HG02678 (cell line): ENCODE data around the gene PIK3AP1.
"Not testable (repeated sequence)": the region's sequence is repeated elsewhere in the genome, so short reads cannot be mapped to it uniquely, and the experiment has no call there.

Source experiments
- ATAC-seq: cut with Tn5 transposase; IDR thresholded peaks from one replicate; pipeline ENCODE4 v1.9.1; 2021; ENCODE audit warnings: mild to moderate bottlenecking, moderate library complexity; ENCODE audit not compliant: unreplicated experiment

The PIK3AP1 gene

GRCh38 chr10:96699613-96700012 is 20.7 kb downstream of the PIK3AP1 start:
- ATAC-seq, result no peak

DNA sequence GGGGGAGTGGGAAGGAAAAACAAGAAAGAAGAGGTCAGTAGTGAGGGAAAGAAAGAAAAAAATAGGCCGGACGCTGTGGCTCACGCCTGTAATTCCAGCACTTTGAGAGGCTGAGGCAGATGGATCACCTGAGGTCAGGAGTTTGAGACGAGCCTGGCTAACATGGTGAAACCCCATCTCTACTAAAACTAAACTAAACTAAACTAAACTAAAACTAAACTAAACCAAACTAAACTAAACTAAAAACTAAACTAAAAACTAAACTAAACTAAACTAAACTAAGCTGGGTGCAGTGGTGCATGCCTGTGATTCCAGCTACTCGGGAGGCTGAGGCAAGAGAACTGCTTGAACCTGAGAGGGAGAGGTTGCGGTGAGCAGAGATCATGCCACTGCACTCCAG is 22.0 kb downstream of the PIK3AP1 start:
- not testable (repeated sequence) for ATAC-seq

DNA sequence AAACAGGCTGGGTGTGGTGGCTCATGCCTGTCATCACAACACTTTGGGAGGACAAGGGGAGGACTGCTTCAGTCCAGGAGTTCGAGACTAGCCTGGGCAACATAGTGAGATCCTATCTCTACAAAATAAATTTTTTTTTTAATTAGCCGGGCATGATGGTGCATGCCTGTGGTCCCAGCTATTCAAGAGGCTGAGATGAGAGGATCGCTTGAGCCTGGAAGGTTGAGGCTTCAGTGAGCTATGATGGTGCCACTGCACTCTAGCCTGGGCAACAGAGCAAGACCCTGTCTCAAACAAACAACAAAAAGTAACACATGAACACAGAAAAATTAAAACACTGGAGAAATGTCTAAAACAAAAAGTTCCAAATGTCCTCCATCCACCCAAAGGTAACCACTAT is 22.9 kb downstream of the PIK3AP1 start:
- ATAC-seq, result no peak

GRCh38 chr10:96696845-96697425 is 23.4 kb downstream of the PIK3AP1 start:
- no peak for ATAC-seq

GRCh38 chr10:96695975-96696634 is 24.2 kb downstream of the PIK3AP1 start:
- no peak for ATAC-seq

GRCh38 chr10:96695366-96695765 is 24.9 kb downstream of the PIK3AP1 start:
- ATAC-seq, result no peak

- ATAC-seq, result no peak
Measured at GRCh38 chr10:96693431-96693830, 26.9 kb downstream of the PIK3AP1 start.

GRCh38 chr10:96692427-96692826 is 27.9 kb downstream of the PIK3AP1 start:
- ATAC-seq, result no peak

- ATAC-seq, result no peak
Measured at GRCh38 chr10:96691761-96692160, 28.6 kb downstream of the PIK3AP1 start.

DNA sequence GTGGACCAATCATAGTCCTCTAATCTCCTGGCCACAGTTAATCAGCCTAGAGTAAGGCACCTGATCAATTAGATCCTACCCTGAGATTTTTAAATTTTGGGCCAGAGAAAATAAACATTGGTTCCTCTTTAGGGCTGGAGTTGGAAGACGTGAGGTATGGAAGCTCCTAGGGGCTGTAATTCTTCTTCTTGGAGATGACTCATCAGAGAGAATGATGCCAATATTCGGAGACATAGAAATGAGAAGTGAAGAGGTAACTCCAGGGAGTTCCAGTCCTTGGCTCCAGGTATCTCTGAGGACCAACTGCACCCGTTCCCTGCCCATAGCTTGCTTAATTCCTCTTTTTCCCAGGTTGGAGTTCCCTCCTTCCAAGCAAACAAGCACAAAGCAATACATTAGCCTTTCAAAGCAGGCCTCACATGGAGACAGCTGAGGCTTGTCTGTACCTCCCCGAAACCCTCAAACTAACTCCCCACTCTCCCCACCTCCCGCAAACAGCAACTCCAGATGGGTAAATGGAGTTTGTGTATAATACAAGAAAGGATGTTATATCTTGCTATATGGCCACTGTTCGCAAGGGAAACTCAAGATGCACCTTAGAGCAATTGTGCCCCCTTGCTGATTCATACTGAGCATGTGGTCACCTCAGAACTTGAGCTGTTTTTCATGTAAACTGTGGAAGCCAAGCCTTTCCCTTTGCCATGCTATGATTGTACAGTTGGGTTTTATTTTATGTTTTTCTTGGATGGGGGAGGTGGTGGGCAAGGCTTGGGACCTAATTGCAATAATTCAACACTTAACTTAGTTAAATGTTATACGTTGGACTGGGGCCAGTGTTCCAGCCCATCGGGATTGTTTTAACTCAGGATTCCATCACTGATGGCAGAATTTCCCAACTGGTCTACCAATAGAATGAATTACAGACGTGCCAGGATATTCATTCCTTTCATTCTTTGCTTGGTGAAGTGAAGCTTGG is 29.3 kb downstream of the PIK3AP1 start:
- ATAC-seq, result no peak

DNA sequence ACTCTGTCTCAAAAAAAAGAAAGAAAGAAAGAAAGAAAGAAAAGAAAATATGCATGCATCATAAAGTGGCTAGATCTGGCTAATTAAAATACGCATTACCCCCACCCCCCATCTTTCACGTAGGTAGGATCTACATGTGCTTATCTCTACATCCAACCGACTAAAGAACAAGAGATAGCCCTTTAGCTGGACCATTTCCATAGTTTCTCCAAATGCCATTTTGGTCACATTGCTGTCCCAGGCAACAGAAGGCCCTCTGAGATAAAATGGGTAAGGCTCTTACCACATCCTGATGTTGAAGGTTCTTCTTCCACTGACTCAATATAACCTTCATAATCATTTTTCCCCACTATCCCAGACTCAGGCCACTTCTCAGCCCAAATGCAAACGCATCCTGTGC is 31.5 kb downstream of the PIK3AP1 start:
- no peak for ATAC-seq

DNA sequence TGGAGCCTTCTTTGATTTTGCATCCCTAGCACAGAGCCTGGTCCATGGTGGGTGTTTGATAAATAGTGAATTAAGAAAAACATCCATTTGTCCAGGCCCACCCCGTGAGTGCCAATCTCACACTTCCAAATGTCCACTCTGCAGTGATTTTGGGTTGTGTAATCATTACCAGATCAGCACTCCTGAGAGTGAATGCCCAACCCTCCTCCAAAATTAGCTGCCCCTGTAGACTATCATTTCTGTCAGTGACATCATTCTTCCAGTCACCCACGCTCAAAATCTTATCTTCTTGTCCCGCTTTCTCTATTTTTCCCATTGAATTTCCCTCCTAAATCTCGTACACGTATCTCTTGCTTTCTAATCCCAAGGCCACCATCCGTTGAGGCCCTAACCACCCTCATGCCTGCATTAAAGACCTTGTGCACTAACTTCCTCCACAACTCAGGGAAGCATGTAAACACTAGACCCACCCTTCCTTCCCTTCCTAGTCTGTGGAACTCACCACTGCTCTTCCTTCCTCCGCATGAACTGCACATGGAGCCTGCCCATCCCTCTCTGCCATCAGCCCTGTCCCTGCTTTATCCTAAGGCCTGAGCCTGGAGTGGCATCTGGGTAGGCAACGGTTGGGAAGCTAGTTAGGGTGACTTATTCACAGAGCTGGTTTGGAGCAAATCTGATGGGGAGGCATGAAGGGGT is 32.8 kb downstream of the PIK3AP1 start:
- no peak for ATAC-seq

DNA sequence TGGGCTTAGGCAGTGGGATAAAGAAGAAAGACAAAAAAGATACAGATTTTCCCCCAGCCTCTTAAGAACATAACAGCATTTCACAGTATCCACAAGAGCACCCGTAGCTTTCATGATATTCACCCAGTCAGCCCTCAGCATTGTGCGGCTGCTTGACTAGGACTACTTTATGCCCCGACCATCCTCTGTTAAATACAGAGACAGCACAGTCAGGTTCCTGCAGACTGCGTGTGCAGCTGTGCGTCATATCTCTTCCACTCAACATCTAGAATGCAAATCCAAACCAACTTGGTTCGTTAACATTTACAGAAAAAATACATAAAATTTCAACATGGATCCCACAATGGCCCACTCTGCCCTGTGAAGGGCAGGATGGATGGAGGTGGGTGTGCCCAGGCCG is 33.8 kb downstream of the PIK3AP1 start:
- ATAC-seq, result no peak

GRCh38 chr10:96685306-96685705 is 35.0 kb downstream of the PIK3AP1 start:
- ATAC-seq, result no peak

GRCh38 chr10:96684826-96685225 is 35.5 kb downstream of the PIK3AP1 start:
- no peak for ATAC-seq

DNA sequence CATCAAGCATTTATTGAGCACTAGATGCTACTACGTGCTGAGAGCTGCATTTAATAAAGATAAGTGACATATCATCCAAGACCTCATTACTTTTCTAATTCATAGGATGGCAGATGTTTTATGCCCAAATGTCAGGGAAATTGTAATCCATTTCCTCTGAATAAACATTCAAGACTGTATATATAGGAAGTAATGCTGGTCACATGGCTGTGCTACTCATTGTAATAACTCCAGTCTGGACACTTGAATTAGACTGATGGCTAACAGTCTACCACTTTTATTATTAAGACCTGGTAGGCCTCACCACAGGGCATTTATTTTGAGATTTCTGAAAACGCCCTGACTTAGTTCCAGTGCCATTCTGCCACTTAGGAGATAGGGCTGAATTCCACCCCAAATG is 36.6 kb downstream of the PIK3AP1 start:
- no peak for ATAC-seq

GRCh38 chr10:96683065-96683464 is 37.2 kb downstream of the PIK3AP1 start:
- no peak for ATAC-seq

DNA sequence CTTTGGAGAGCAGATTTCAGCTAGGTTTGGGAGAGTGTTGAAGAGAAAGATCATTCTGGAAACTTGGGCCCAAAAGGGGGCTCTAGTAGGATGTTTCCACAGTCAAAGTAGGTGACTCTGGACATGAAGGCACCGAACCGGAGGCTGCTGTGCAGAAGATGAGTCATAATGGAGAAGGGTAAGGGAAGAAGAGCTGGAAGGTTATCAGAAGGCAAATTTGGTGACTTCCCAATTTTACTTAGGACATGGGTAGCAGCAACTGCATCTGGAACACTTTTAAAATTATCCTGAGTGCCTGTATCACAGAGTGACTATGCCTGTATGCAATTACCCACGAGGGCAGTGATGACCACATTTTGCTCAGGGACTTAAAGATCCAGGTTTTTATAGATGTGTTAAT is 38.8 kb downstream of the PIK3AP1 start:
- no peak for ATAC-seq

DNA sequence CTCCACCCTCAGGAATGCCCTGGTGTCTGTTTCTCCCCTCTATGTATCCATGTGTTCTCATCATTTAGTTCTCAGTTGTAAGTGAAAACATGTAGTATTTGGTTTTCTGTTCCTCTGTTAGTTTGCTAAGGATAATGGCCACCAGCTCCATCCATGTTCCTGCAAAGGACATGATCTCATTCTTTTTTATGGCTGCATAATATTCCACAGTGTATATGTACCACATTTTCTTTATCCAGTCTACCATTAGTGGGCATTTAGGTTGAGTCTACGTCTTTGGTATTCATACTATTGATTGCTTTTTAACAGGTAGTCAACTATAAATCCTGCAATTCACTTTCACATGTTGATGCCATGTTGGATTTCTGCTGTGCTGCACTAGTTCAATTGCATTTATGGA is 39.9 kb downstream of the PIK3AP1 start:
- ATAC-seq, result not testable (repeated sequence)

- no peak for ATAC-seq
Measured at GRCh38 chr10:96678725-96679124, 41.6 kb downstream of the PIK3AP1 start.
